K562 (cell line): ENCODE measurements around the gene P2RX3. TPM values are rescaled to one million over a fixed set of nuclear protein-coding genes. Genes with fewer than 3 reads are reported as not detected.
A peak's percentile ranks its signal among the peaks of the same experiment; 100 is the strongest.

Experiments used
- CHD7 ChIP-seq: fragments of 200-600 bp; sonication (generic); IDR thresholded peaks from one replicate; pipeline ENCODE4 v1.6.1; 2012; ENCODE audit warnings: mild to moderate bottlenecking, low read depth, low read length, inconsistent platforms
- CUX1 ChIP-seq: fragments of 200-800 bp; sonication (Bioruptor generic); IDR thresholded peaks from 2 replicates; pipeline ENCODE4 v1.6.1; 2016; ENCODE audit warnings: missing genetic modification characterization, missing compliant biosample characterization
- HOXB6 ChIP-seq: fragments of 250-450 bp; sonication (Bioruptor Pico); IDR thresholded peaks from 2 replicates; pipeline ENCODE4 v1.5.1; 2022; ENCODE audit warnings: mild to moderate bottlenecking, borderline replicate concordance
- KLF10 ChIP-seq: fragments of 250-450 bp; sonication (Bioruptor Pico); IDR thresholded peaks from 2 replicates; pipeline ENCODE4 v1.6.1; 2021; ENCODE audit warnings: matching md5 sums
- MTA3 ChIP-seq: fragments of 450-650 bp; formaldehyde crosslinking; IDR thresholded peaks from 2 replicates; pipeline ENCODE4 v1.6.1; 2017; ENCODE audit warnings: mild to moderate bottlenecking, borderline replicate concordance
- PHF21A ChIP-seq: fragments of 450-650 bp; IDR thresholded peaks from 2 replicates; pipeline ENCODE4 v1.6.1; 2017; ENCODE audit warnings: low read depth, borderline replicate concordance
- SREBF1 ChIP-seq: fragments of 150-350 bp; IDR thresholded peaks from 2 replicates; pipeline ENCODE4 v1.6.1; 2014; ENCODE audit warnings: antibody characterized with exemption, low read depth, low read length, borderline replicate concordance
- TAL1 ChIP-seq: fragments of 450-650 bp; IDR thresholded peaks from 2 replicates; pipeline ENCODE4 v1.6.1; 2016; ENCODE audit warnings: mild to moderate bottlenecking
- TCF15 ChIP-seq: fragments of 250-450 bp; sonication (Bioruptor Pico); IDR thresholded peaks from 2 replicates; pipeline ENCODE4 v1.8.0; 2022; ENCODE audit warnings: moderate library complexity, mild to moderate bottlenecking, inconsistent platforms
- ZNF584 ChIP-seq: fragments of 200-800 bp; sonication (Bioruptor generic); IDR thresholded peaks from 2 replicates; pipeline ENCODE4 v1.6.1; 2016; ENCODE audit warnings: low read depth, mild to moderate bottlenecking, missing genetic modification characterization, missing compliant biosample characterization
- polyA plus RNA-seq, 8 experiments: library from polyadenylated mRNA; depleted of rRNA in 4 of 8; stranded (reverse) in 5 of 8; unstranded in 3 of 8; fragments of >200 nt; fragmentation: Nextera tagmentation in 2 of 8; fragmentation: Illumina TruSeq in 1 of 8; extraction: Ambion mirVana in 2 of 8; extraction: Trizol in 1 of 8; gene quantifications; 2 replicates each; pipeline versions ENCODE4 v1.2.1 to v1.2.3, GENCODE V29; 2011 to 2014; ENCODE audit warnings: inconsistent platforms in 1 of 8, missing spikeins in 1 of 8
- total RNA-seq, 7 experiments: library from RNA; depleted of rRNA in 6 of 7; stranded (reverse); fragments of >200 nt in 6 of 7; fragmentation: Illumina TruSeq in 2 of 7; extraction: Trizol in 2 of 7; gene quantifications; 2 replicates each; pipeline versions ENCODE4 v1.2.1 to v1.2.3, GENCODE V29; 2011 to 2021; ENCODE audit warnings: low replicate concordance in 1 of 7

Gene P2RX3
- total and polyA plus RNA-seq, 9 of the 15 experiments (the other 6 are each of a cell fraction or from before 2014, with no cell fraction given) = not detected

- TF ChIP-seq CHD7 (no peak), SREBF1 (no peak), TCF15 (CRISPR knock-in tag) (no peak), HOXB6 (CRISPR knock-in tag) (no peak), CUX1 (CRISPR knock-in tag) (no peak), KLF10 (no peak), MTA3 (no peak), TAL1 (peak; percentile 90), ZNF584 (CRISPR knock-in tag) (0 out of 2 replicates have a peak, but pooled peaks have one; percentile 50), PHF21A (no peak)
These were observed 64.2 kb downstream of the P2RX3 start (continued) for GRCh38 chr11:57402188-57403002.
